ENCODE measurements around the gene GPR31. TPM values are rescaled to one million over a fixed set of nuclear protein-coding genes. Genes with fewer than 3 reads are reported as not detected.

GPR31 gene
- total RNA-seq, 1 donor from 2014 or later, result not detected

- no peak overlapping the region for H3K4me3 ChIP-seq
- no peak for ATAC-seq
- H3K27ac ChIP-seq, result no peak overlapping the region
- peaks cover 47% of the 10 kb centered on the region for H3K27me3 ChIP-seq
- H3K36me3 ChIP-seq, result no peaks in the 10 kb centered on the region
- peaks cover 4% of the 10 kb centered on the region for H3K4me1 ChIP-seq
- TF ChIP-seq CTCF (IDR thresholded peaks at IDR 0.05), result no peak
- DNase-seq, result no peak
- H3K9me3 ChIP-seq, result no peaks in the 10 kb centered on the region
- intact Hi-C loops (cut with DNase I), result no loop called here
Measured at GRCh38 chr6:167143041-167143440, 14.7 kb downstream of the GPR31 start.

GRCh38 chr6:167142433-167142761 lies 15.4 kb downstream of the GPR31 start:
- Histone ChIP-seq H3K36me3 (no peaks in the 10 kb centered on the region), H3K4me3 (no peak overlapping the region), H3K27ac (no peak overlapping the region), H3K4me1 (peaks cover 4% of the 10 kb centered on the region), H3K27me3 (peaks cover 47% of the 10 kb centered on the region), H3K9me3 (no peaks in the 10 kb centered on the region)
- DNase-seq (no peak), ATAC-seq (no peak)
- intact Hi-C loops (cut with DNase I), result no loop called here
- TF ChIP-seq CTCF (IDR thresholded peaks at IDR 0.05), result no peak

- intact Hi-C loops (cut with DNase I), result no loop called here
- ATAC-seq, result peak; percentile 84
Measured at GRCh38 chr6:167141667-167142432, 15.9 kb downstream of the GPR31 start.

GRCh38 chr6:167140589-167141474 lies 16.9 kb downstream of the GPR31 start:
- Histone ChIP-seq H3K4me3 (no peak overlapping the region), H3K27me3 (peaks cover 45% of the 10 kb centered on the region), H3K36me3 (no peaks in the 10 kb centered on the region), H3K4me1 (peaks cover 4% of the 10 kb centered on the region), H3K27ac (no peak overlapping the region), H3K9me3 (no peaks in the 10 kb centered on the region)
- no peak for TF ChIP-seq CTCF (IDR thresholded peaks at IDR 0.05)
- intact Hi-C loops (cut with DNase I), result no loop called here
- ATAC-seq (no peak), DNase-seq (no peak)

More at GRCh38 chr6:167141667-167142432, 15.9 kb downstream of the GPR31 start:
- no peak overlapping the region for H3K4me3 ChIP-seq
- H3K27ac ChIP-seq, result no peak overlapping the region
- peaks cover 47% of the 10 kb centered on the region for H3K27me3 ChIP-seq
- TF ChIP-seq CTCF (IDR thresholded peaks at IDR 0.05), result peak; percentile 70
- no peaks in the 10 kb centered on the region for H3K36me3 ChIP-seq
- no peaks in the 10 kb centered on the region for H3K9me3 ChIP-seq
- H3K4me1 ChIP-seq, result peaks cover 4% of the 10 kb centered on the region
- DNase-seq, result no peak

- H3K4me1 ChIP-seq, result peaks cover 4% of the 10 kb centered on the region
- intact Hi-C loops (cut with DNase I), result no loop called here
- no peak for TF ChIP-seq CTCF (IDR thresholded peaks at IDR 0.05)
Measured at GRCh38 chr6:167139761-167140160, 18.0 kb downstream of the GPR31 start.

More at GRCh38 chr6:167139761-167140160, 18.0 kb downstream of the GPR31 start:
- no peaks in the 10 kb centered on the region for H3K36me3 ChIP-seq
- H3K4me3 ChIP-seq, result no peak overlapping the region
- ATAC-seq (no peak), DNase-seq (no peak)
- no peak overlapping the region for H3K27ac ChIP-seq
- H3K27me3 ChIP-seq, result peaks cover 34% of the 10 kb centered on the region
- H3K9me3 ChIP-seq, result no peaks in the 10 kb centered on the region

All from upper lobe of right lung (tissue), 1 donor.